HG03565 (cell line): ENCODE measurements around the gene STRBP.
"Not testable (repeated sequence)": the region's sequence is repeated elsewhere in the genome, so short reads cannot be mapped to it uniquely, and the experiment has no call there.

Experiments used
- ATAC-seq: cut with Tn5 transposase; IDR thresholded peaks from one replicate; pipeline ENCODE4 v1.9.1; 2021; ENCODE audit warnings: mild to moderate bottlenecking, moderate library complexity; ENCODE audit not compliant: unreplicated experiment

Gene STRBP

GRCh38 chr9:123200469-123200868, 67.9 kb downstream of the STRBP start:
- not testable (repeated sequence) for ATAC-seq

GRCh38 chr9:123196124-123196523, 72.3 kb downstream of the STRBP start:
- ATAC-seq, result no peak

- ATAC-seq, result no peak
Measured at GRCh38 chr9:123194023-123194422, 74.4 kb downstream of the STRBP start.

GRCh38 chr9:123191680-123192079, 76.7 kb downstream of the STRBP start:
- ATAC-seq, result no peak

- ATAC-seq, result no peak
Measured at GRCh38 chr9:123191260-123191659, 77.1 kb downstream of the STRBP start.

GRCh38 chr9:123187131-123187530, 81.3 kb downstream of the STRBP start:
- ATAC-seq, result no peak

- not testable (repeated sequence) for ATAC-seq
Measured at GRCh38 chr9:123186029-123186428, 82.4 kb downstream of the STRBP start.

- ATAC-seq, result no peak
Measured at GRCh38 chr9:123176949-123177348, 91.4 kb downstream of the STRBP start.

- ATAC-seq, result no peak
Measured at GRCh38 chr9:123175854-123176629, 92.3 kb downstream of the STRBP start.

GRCh38 chr9:123174887-123175518, 93.4 kb downstream of the STRBP start:
- peak; percentile 88 for ATAC-seq

- ATAC-seq, result no peak
Measured at GRCh38 chr9:123174079-123174478, 94.3 kb downstream of the STRBP start.

GRCh38 chr9:123169926-123170325, 98.5 kb downstream of the STRBP start:
- no peak for ATAC-seq

- no peak for ATAC-seq
Measured at GRCh38 chr9:123168586-123168985, 99.8 kb downstream of the STRBP start.

GRCh38 chr9:123167474-123167873, 100.9 kb downstream of the STRBP start:
- no peak for ATAC-seq

- ATAC-seq, result no peak
Measured at GRCh38 chr9:123165813-123166212, 102.6 kb downstream of the STRBP start.

GRCh38 chr9:123164285-123164684, 104.1 kb downstream of the STRBP start:
- ATAC-seq, result no peak

GRCh38 chr9:123162791-123163345, 105.5 kb downstream of the STRBP start:
- no peak for ATAC-seq

- no peak for ATAC-seq
Measured at GRCh38 chr9:123162360-123162759, 106.0 kb downstream of the STRBP start.

- ATAC-seq, result no peak
Measured at GRCh38 chr9:123157221-123157620, 111.2 kb downstream of the STRBP start.

- no peak for ATAC-seq
Measured at GRCh38 chr9:123150708-123151503, 117.5 kb downstream of the STRBP start.

GRCh38 chr9:123149067-123149466, 119.3 kb downstream of the STRBP start:
- ATAC-seq, result no peak
